Neural crest cell (in vitro differentiated cells): Measurements from ENCODE around the gene ADGRD2. TPM values are rescaled to one million over a fixed set of nuclear protein-coding genes. Genes with fewer than 3 reads are reported as not detected.

ENCODE experiments used
- DNase-seq: peaks from one replicate; pipeline ENCODE4 v3.0.0; 2021; ENCODE audit warnings: low read depth, mixed read lengths, low spot score
- H3K27ac Mint-ChIP-seq: one replicate; pipeline ENCODE4 v1.8.0; 2021; ENCODE audit warnings: mild to moderate bottlenecking, mixed read lengths; ENCODE audit not compliant: unreplicated experiment
- H3K27me3 Mint-ChIP-seq: 2 replicates; pipeline ENCODE4 v1.8.0; 2021; ENCODE audit warnings: low read depth, mild to moderate bottlenecking, mixed read lengths
- H3K36me3 Mint-ChIP-seq: 2 replicates; pipeline ENCODE4 v1.8.0; 2021; ENCODE audit warnings: low read depth, mild to moderate bottlenecking, mixed read lengths
- H3K4me1 Mint-ChIP-seq: 2 replicates; pipeline ENCODE4 v1.8.0; 2021; ENCODE audit warnings: mixed read lengths
- H3K4me3 Mint-ChIP-seq: one replicate; pipeline ENCODE4 v1.8.0; 2021; ENCODE audit warnings: mild to moderate bottlenecking, mixed read lengths
- H3K9me3 Mint-ChIP-seq: 2 replicates; pipeline ENCODE4 v1.8.0; 2021; ENCODE audit warnings: mixed read lengths
- CTCF ChIP-seq: fragments of 200-600 bp; sonication (generic); conservative IDR thresholded peaks from 2 replicates; pipeline ENCODE4 v1.5.0; 2021; ENCODE audit warnings: antibody characterized with exemption, mild to moderate bottlenecking
- total RNA-seq: library from RNA; stranded (reverse); gene quantifications from 2 replicates; pipeline ENCODE4 v1.2.1, GENCODE V29; 2021

The ADGRD2 gene
- total RNA-seq, 1 donor from 2014 or later: 0.44 TPM

DNA sequence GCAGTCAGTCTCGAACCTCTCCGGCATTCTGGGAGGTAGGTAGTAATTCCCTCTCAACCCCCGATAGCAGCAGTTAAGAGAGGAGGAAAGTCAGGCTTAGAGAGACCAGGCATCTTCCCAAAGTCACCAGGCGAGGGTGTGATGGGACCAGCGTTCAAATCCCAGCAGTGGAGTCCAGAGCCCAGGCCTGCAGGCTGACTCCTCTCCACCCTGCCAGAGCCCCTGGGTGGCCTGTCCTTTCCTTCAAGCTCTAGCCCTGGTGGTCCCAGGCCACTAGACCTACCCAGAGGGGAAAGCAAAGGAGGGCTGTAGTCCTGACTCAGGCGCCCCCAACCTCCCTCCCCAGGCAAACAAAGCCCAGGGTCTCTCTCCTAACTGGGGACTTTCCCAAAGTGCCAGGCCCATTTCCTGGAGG, 61.2 kb downstream of the ADGRD2 start:
- no peak overlapping the region for H3K27ac Mint-ChIP-seq
- no peak for DNase-seq

DNA sequence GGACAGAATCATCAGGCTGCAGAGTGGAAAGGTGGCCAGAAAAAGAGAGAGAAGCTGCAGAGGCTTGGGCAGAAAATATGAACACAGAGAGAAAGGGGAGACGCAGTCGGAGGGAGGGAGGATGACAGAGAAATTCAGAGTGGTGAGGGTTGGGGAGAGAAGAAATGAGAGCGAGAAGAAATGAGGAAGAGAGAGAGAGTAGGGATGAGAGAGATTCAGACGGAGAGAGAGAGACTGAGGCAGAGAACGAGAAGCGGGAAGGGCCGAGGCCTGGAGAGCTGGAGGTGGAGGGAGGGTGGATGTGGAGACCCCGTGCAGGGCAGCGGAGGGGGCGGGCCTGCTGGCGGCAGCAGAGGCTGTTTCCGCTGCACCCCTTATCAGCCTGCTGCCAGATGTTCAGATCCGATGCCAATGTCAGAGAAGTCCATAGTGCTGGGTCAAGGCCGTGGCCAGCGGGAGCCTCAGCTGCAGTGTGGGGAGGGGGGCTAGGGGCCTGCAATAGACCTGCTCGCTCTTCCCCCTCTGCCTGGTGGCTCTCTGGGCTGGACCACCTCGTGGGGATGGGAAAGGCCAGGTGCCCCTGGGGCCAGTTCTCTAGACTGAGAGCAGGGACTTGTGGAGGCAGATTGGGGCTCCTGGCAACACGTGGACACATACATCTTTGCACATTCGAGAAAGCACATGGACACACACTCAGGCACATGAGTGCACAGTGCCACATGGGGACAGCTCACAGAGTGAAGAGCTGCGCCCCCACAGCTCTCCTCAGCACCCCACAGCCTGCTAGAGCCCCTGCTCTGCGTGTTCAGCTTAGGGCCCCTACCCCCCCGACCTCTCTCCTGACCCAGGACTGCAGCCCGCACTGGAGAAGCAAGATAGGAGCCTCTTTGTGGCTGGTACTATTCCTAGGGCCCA, 61.9 kb downstream of the ADGRD2 start:
- H3K36me3 Mint-ChIP-seq: peaks cover 6% of the 10 kb centered on the region
- no peak for DNase-seq

More for the DNA sequence above, 61.2 kb downstream of the ADGRD2 start:
- Mint-ChIP-seq H3K9me3 (no peaks in the 10 kb centered on the region), H3K4me3 (peak overlapping the region; percentile 8), H3K4me1 (peaks cover 16% of the 10 kb centered on the region), H3K27me3 (peaks cover 21% of the 10 kb centered on the region), H3K36me3 (no peaks in the 10 kb centered on the region)
- TF ChIP-seq CTCF: no peak

GRCh38 chr9:124512806-124513204, 62.6 kb downstream of the ADGRD2 start:
- no peak overlapping the region for H3K27ac Mint-ChIP-seq
- TF ChIP-seq CTCF: no peak
- peak overlapping the region; percentile 18 for H3K4me3 Mint-ChIP-seq
- no peak for DNase-seq
- H3K27me3 Mint-ChIP-seq: peaks cover 13% of the 10 kb centered on the region
- H3K9me3 Mint-ChIP-seq: no peaks in the 10 kb centered on the region
- H3K36me3 Mint-ChIP-seq: peaks cover 6% of the 10 kb centered on the region
- H3K4me1 Mint-ChIP-seq: peaks cover 16% of the 10 kb centered on the region

More for the DNA sequence above, 61.9 kb downstream of the ADGRD2 start:
- no peak for TF ChIP-seq CTCF
- peaks cover 17% of the 10 kb centered on the region for H3K27me3 Mint-ChIP-seq
- peak overlapping the region; percentile 8 for H3K4me3 Mint-ChIP-seq
- peak overlapping the region; percentile 76 for H3K27ac Mint-ChIP-seq
- H3K9me3 Mint-ChIP-seq: no peaks in the 10 kb centered on the region
- H3K4me1 Mint-ChIP-seq: peaks cover 16% of the 10 kb centered on the region

DNA sequence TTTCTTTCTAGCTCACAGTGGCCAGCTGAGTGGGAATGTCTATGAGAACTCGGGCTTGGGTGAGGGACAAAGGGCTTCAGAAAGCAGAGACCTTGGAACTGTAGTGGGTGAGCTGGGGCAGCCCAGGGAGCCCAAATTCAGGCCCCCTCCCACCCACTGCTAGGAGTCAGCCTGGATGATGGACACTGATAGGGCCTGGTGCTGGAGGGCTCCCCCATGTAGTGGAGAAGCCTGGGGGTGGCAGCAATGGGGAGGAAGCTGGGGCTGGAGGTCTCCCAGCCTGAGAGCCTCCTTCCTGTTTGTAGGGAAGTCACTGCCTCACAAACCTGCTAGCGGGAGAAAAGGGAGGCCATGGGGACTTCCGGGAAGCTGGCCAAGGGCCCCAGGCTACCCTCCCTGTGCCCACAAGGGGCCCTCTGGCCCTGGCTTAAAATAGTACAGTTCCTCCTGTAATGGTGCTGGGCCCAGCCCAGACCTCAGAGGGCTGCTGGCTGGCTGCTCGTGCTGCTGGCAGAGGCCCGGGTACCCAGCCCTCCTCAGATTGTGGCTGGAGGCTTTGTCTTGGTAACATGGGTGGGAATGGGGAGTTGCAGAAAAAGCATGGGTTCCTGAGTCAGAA, 63.2 kb downstream of the ADGRD2 start:
- no peaks in the 10 kb centered on the region for H3K9me3 Mint-ChIP-seq
- no peak overlapping the region for H3K27ac Mint-ChIP-seq
- no peak for DNase-seq
- peaks cover 16% of the 10 kb centered on the region for H3K4me1 Mint-ChIP-seq
- peaks cover 10% of the 10 kb centered on the region for H3K27me3 Mint-ChIP-seq
- H3K36me3 Mint-ChIP-seq: peaks cover 6% of the 10 kb centered on the region
- no peak for TF ChIP-seq CTCF
- H3K4me3 Mint-ChIP-seq: peak overlapping the region; percentile 18

DNA sequence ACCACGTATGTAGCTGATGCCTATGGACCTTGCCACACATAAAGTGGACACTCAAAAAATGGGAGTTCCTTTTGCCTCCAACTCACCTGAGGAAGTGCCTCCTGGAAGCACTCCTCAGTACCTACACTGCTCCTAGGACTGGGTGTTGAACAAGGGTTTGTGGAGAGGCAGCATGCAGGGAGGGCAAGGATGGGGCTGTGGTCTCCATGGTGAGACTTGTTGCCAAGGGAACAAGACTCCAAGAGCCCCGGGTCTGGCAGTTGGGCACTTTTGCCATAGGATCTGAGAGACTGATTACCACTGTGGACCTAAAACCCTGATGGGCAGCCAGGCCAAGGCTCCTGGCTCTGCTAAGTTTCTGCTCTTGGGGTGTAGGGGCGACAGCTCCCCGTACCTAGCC, 63.9 kb downstream of the ADGRD2 start:
- peaks cover 6% of the 10 kb centered on the region for H3K36me3 Mint-ChIP-seq
- H3K4me3 Mint-ChIP-seq: no peak overlapping the region
- no peak for DNase-seq
- H3K27ac Mint-ChIP-seq: peak overlapping the region; percentile 72
- peaks cover 10% of the 10 kb centered on the region for H3K27me3 Mint-ChIP-seq
- no peak for TF ChIP-seq CTCF
- peaks cover 17% of the 10 kb centered on the region for H3K4me1 Mint-ChIP-seq
- H3K9me3 Mint-ChIP-seq: no peaks in the 10 kb centered on the region
